Stimulated activated CD4-positive, alpha-beta T cell treated with anti-CD3 and anti-CD28 coated beads, Interleukin-1b, Interleukin-23, amount 100 ng/mL, for 24 hours (primary cell): Measurements from ENCODE around the gene RILPL2.
"Not testable (repeated sequence)": the region's sequence is repeated elsewhere in the genome, so short reads cannot be mapped to it uniquely, and the experiment has no call there.

Source experiments
- DNase-seq, 4 experiments: peaks; one replicate each; pipeline ENCODE4 v3.0.0-alpha.2; 2020; ENCODE audit warnings: low read depth in 4 of 4, low spot score in 1 of 4

The RILPL2 gene

DNA sequence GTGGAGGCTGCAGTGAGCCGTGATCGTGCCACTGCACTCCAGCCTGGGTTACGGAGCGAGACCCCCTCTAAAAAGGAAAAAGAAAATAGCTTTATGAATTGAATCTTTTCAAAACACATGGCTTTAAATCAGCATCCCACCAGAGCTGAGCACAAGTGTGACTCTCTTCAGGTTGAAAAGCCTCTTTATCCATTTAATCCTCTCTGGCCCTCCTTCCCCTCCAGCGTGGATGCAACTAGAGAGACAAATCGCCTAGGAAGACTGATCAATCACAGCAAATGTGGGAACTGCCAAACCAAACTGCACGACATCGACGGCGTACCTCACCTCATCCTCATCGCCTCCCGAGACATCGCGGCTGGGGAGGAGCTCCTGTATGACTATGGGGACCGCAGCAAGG, 29.2 kb downstream of the RILPL2 start:
- DNase-seq, result not testable (repeated sequence)

DNA sequence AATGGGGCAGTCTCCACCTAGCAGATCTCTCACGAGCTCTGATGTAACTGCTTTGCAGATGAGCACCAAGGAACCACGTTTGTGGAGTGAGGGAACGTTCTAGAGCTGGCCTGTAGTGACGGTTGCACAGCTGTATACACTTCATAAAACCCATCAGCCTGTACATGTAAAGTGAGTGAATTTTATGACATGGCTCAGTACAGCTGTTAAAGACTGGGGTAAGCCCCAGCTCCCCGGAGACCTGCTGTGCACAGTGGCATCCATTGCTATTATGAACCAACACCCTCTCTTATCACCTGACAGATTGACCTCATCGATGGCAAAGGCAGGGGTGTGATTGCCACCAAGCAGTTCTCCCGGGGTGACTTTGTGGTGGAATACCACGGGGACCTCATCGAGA, 31.9 kb downstream of the RILPL2 start:
- no peak for DNase-seq

DNA sequence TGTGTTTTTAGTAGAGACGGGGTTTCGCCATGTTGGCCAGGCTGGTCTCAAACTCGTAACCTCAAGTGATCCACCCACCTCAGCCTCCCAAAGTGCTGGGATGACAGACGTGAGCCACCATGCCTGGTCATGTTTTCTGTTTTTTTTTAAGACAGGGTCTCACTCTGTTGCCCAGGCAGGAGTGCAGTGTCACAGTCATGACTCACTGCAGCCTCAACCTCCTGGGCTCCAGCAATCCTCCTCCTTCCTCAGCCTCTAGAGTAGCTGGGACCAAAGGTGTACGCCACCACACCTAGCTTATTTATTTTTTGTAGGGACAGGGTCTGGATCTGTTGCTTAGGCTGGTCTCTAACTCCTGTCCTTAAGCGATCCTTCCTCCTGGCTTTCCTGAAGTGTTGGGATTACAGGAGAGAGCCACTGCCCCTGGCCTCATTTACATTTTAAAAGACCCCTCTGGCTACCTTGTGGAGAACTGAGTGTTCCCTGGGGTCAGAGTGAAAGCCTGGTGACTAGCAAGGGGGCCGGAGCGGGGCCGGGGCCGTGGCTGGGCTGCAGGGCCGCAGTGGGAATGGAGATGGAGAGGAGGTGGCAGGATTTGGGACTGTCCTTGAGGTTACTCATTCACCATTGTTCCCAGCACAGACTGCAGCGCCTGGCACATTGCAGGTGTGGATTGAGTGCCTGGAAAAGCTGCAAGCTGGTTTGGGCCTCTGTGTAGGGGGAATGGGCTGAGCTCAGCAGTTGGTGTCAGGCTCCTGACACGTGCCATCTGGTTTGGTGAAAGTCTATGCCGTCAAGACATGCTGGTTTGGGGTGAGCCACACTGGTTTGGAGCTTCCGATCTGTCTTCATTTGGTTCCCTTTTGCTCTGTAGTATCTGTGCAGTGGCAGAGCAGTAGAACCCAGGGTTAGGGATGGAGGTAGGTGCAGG, 34.5 kb downstream of the RILPL2 start:
- DNase-seq, result no peak

DNA sequence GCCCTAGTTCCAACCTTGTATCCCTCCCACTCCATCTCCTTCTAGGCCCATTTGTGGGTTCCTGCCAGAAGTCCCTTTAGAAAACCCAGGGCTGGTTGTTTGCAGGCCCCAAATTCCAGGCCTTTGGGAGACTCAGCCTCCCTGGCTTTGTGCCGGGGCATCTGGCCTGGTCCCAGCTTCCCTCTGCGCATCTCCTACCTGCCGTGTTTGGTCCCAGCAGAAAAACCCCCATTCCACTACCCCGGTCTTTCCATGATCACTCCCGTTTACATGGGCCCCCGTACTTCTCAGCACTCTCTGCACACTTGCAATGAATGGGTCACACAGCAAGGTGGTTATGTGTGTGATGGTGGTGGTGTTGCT, 37.2 kb downstream of the RILPL2 start:
- no peak for DNase-seq

DNA sequence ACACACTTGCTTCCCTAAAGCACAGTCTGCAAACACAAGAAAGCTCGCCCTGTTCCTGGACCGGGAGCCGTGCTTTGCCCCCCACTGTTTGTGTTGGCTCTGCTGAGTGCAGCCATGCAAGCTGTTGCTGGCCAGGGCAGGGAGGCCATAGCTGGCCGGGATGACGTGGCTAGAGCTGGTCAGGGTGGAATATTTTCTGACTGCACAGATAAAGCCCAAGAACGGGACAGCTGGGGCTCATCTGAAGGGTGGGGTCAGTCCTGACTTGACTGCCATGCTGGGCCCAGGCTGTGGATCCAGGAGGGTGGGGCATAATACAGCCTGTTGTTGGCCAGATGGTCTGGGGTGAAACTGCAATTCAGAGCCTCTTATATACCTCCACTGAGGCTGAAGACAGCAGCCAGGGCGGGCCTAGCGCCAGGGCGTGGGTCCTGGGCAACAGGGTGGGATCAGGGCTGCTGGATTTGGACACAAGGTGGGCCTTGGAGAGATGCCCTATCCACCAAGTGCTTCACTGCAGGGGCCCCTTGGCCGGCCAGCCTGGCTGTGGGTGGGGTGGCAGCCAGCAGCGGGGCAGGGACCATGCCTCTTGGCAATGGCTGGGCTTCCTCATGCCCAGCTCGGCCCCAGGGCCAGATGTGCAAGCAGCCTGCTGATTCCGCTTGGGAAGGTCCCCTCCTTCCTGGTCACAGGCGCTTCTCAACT, 37.8 kb downstream of the RILPL2 start:
- no peak for DNase-seq

DNA sequence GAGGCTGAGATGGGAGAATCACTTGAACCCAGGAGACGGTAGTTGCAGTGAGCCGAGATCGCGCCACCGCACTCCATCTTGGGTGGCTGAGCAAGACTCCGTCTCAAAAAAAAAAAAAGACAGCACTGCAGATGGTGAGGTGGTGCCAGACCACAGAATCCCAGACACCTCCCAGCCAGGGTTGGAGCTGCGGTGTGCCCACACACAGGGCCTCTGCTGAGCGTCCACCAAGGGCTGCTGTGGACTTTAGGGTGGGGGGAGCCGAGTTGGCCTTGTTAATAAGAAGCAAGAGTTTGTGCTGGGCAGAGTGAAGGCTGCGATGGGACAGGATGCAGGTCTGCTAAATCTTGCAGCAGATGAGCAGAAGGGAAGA, 38.3 kb downstream of the RILPL2 start:
- DNase-seq, result no peak

DNA sequence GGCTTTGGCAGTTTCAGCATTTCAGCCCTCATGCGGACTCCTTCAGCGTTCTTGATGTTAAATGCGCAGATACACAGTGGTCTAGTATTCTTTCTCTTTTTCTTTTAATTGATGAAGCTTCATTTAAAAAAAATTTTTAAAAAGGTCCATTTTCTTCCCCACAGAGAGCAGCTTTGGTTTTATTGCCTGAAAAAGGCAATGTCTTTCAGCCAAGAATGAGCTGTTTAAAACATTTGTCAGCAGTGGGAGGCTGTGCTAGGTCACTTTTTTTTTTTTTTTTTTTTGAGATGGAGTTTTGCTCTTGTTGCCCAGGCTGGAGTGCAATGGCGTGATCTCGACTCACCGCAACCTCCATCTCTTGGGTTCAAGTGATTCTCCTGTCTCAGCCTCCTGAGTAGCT, 39.1 kb downstream of the RILPL2 start:
- DNase-seq, result no peak

DNA sequence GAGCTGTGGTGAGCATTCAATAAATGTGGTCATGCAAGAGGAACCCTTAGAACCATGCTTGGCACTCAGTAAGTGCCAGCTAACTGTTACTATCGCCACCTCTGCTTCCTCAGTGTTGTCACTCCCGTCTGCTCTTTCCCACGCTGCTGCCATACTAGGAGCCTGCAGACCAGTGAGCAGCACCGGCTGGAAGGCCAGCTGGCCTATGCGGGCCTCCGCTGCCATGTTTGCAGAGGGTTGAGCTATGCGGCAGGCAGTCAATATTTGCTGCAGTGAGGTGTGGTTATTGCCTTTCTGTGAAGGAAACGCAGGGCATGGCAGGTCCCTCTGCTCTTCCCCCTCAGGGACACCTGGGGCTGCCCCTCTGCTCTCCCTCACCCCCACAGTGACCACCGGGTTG, 39.5 kb downstream of the RILPL2 start:
- DNase-seq, result no peak

DNA sequence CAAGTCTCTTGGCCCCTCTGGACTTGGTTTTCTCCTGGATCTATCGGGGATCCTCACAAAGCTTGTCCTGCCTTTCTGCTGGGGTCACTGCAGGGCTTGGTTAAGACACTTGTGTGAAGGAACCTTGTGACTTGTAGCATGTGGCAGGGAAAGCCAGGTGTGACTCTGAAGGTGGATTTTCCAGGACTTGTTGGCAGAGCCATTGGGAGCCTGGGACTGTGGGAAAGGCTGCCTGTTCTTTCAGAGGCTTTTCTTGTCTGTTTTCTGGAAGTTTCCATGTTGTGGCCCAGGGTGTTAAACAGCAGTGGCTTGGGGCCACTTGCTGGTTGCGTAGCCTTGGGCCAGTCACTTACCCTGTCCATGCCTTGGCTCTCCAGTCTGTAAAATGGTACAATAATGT, 39.9 kb downstream of the RILPL2 start:
- no peak for DNase-seq

DNA sequence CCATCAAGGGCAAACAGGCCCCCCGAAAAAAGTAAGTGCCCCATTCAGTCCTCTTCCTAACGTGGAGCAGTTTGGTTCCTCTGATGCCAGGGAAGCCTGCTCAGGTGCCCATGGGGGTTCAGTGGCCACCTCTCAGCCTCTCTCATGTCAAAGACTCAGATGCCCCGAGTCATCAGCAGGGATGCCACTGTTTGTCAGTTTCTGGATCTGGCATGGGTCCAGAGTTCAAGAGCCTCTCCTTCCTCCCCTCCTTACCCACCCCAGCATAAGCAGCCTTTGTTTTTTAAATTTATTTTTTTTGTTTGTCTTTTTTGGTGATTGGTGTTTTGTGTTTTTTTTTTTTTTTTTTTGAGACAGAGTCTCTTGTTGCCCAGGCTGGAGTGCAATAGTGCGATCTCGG, 41.2 kb downstream of the RILPL2 start:
- no peak for DNase-seq

DNA sequence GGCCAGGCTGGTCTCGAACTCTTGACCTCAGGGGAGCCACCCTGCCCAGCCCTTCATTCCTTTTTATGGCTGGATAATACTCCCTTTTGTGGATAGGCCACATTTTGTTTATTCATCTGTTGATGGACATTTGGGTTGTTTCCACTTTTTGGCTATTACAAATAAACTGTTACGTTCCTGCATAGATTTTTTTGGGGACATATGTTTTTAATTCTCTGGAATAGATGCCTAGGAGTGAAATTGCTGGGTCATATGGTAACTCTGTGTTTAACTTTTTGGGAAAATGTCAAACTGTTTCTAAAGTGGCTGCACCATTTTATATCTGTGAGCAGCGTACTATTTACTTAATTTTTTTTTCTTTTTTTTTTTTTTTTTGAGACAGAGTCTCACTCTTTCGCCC, 42.7 kb downstream of the RILPL2 start:
- DNase-seq, result no peak

DNA sequence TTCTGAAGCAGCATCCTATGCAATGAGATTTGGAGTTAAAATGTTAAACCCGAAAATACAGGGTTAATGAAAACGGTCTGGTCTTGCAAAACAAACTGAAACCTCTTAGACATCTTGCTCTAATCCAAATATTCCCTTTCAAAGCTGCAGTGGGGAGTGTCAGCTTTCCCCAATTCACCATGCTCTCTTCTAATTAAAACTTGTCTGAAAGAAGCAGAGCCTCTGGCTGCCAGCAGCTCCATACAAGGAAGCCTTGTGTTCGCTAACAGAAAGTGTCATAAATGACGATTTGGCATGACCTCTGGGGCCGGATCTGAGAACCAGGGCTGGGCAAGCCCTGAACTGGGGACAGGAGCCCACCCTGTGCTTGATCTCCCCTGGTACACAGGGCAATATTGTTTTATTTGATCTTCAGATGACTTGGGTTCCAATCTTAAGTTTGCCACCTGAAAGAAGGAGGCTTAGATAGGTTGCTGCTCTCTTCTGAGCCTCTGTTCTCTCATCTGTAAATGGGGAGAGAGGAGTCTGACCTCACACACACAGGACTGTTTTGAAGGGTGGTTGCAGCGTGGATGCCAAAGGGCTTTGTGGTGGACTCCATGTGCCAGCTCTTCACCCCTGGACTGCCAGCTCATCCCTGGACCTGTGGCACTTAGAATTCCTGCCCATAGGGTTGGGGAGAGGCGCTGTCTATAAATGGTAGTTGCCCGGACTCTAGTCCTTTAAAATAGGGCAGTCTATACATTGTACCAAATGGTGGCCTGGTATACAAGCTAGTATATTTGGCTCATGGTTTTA, 44.7 kb downstream of the RILPL2 start:
- no peak for DNase-seq

DNA sequence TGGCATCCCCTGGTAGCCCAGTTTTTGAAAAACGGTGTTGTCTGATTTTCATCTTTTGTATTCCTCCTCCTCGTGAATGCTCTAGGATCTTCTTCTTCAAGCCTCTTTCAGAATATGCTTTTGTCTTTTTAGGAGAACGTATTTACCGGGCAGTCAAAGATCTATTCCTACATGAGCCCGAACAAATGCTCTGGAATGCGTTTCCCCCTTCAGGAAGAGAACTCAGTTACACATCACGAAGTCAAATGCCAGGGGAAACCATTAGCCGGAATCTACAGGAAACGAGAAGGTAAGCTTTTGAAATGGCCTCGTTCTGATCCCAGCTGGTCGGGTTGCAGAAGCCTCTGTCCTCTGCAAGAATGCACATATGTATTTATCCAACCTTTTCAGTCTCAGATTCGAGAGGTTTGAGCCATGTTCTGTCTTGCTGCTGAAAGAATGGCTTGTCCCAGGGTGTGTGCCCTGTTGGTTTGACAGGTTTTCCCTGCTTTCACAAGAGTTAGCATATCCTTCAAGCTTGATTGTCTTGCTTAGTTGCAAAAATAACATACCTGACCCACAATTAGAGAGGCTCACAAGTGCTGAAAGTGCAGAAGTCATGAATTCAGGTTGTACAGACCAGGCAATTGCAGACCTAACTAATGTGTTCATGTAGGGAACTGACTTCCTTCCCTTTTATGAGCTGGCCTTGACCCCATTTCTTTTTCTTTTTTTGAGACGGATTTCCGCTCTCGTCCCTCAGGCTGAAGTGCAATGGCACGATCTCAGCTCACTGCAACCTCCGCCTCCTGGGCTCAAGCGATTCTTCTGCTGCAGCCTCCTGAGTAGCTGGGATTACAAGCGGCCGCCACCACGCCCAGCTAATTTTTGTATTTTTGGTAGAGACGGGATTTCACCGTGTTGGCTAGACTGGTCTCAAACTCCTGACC, 45.7 kb downstream of the RILPL2 start:
- DNase-seq, result no peak

DNA sequence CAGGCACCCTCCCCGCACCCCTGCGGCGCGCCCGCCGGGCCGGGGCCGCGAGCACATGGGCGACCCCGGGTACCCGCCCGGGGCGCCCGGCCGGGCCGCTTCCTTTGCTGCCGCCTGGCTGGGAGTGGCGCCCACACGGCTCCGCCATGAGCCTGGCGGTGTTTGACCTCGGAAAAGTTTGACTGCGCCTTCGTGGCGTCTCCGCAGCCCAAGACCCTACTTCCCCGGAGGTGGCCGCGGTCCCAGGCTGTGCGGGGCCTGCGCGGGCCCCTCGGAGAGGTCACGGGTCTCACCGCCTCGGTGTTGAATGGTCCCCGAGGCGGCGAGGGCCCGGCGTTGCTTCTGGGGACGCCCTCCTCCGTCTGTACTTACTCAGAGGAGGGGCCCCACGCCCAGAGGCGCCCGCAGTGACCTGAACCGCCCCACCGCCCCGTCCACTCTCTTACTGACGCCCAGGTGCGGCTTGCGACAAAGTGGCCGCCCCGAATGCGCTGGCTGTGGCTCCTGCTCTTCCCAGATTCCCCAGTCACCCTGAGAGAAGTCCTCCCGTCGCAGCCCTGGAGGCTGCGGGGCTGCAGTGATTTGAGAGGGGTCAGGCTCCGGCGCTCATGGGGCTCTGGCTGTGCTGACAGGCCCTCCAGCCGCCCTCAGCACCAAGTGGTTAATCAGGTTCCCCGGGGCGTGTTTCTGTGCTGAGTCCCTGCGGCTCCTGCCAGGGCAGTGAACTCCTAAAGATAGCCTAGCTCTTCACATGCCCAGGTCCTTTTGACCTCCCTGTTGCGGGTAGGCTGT, 46.7 kb downstream of the RILPL2 start:
- peak in 1 of 4 experiments; percentile 26 for DNase-seq

DNA sequence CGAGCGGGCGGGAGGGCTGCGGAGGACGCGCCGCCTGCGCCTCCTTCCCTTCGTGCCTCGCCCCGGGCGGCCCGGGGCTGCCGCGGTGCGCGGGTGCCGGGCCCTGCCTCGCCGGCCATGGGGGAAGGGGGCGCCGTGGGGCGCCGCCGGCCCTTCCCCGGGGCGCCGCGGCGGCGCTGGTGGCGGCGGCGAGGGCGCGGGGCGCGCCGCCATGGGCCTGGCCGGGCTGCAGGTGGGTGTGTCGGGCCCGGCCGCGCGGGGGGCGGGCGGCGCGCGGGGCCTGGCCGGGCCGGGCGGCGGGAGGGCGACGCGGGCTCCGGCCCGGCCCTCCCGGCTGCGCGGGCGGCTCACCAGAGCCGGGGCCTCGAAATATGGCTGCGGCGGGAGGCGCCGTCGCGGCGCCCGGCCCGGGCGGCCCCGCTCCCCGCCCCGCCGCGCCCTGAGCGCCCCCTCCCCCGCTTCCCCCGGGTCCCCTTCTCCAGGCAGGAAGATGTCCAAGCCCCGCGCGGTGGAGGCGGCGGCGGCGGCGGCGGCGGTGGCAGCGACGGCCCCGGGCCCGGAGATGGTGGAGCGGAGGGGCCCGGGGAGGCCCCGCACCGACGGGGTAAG, 47.4 kb downstream of the RILPL2 start:
- DNase-seq, result no peak

DNA sequence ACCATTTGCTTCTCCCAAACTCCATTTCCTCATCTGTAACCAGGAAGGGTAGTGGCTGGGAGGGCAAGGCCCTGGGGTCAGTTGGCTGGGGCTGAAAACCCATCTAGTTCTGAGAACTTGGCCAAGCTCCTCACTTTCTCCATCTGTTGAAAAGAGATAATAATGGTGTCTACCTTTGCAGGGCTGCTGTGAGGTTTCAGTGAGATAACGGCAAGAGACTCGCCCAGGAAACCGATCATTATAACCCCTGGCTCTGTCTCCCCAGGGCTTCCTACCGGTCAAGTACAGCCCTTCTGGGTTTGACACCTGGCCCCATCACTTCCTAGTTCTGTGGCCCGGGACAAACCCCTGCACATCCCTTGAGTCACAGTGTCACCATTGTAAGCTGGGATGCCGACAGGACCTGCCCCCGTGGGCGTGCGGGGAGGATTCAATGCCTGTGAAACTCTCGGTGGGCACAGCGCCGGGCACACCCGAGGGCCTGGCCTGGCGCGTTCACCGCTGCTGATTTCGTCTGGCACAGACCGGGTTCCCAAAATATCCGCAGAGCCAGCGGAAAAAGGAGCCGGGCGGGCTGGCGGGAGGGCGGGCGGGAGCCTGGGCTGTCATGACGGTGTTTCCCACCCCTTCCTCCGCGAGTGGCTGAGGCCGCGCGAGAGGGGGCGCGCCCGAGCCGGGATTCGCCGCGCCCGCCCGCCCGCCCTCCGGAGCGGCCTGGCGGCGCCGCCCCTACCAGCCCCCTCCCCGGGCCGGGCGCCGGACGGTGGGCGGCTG, 48.1 kb downstream of the RILPL2 start:
- peak in 2 of 4 experiments; percentile 54 to 70 for DNase-seq

DNA sequence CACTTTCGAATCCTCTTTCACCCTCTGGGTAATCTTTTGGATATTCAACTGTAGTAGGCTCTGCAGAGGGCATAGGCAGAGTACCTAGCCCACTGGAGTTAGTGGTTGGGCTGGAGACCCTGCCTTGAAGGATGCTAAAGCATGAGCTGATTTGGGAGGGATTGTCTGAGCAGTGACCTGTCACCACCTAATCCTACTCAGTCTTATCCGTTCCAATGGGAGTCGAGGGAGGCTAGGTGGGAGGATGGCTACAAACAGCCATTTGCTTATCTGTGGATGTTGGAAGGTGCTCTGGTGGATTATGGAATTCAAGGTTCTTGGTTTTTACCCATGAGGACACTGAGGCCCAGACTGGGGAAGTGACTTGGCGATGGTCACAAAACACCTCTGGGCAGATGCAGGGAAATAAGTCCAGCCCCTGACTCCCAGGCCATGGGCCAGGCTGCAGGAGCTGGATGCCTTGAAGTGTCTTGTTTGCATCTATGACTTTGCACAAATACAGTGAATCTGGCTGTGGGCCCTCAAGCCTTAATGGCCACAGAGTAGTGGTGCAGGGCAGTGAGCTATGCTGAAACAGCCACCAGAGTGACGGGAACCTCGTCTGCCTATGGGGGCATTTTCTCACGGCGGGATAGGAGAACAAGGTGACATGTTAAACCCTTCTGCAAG, 48.8 kb downstream of the RILPL2 start:
- no peak for DNase-seq

DNA sequence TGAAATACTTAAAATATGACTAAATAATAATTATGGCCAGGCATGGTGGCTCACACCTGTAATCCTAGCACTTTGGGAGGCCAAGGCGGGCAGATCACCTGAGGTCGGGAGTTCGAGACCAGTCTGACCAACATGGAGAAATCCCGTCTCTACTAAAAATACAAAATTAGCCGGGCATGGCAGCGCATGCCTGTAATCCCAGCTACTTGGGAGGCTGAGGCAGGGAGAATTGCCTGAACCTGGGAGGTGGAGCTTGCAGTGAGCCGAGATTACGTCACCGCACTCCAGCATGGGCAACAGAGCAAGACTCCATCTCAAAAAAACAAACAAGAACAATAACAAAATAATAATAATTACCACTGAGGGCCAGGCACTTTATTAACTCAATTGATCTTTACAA, 50.9 kb downstream of the RILPL2 start:
- DNase-seq, result not testable (repeated sequence)
